ENCODE data around the gene SOHLH1.

SOHLH1 gene

DNA sequence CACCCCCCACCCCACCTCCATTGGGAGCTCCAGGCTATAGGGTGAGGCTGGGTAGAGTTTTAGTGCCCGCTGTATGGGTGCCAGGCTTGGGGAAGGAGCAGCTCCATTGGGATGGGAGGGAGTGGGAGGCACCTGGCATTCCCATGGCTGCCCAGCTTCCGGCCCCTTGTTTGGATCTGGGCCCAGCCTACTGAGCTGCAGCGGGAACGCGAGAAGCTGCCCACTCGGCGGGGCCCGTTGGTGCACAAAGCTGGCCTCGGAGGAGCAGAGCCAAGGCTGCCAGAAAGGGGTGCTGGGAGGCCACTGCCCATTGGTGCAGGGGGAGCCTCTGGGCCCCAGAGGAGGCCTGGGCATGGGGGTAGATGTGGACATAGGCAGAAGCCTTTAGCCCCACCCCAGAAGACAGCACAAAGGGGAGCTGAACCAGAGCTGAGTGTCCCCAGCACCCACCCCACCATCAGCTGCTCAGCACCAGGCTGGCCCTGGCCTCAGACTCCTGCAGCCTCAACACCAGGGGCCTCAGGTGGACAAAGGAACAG, 31.7 kb downstream of the SOHLH1 start:
- Histone ChIP-seq H3K18ac (ENCODE audit: low read length) (no peak overlapping the region), H4K8ac (ENCODE audit: low read depth, low read length) (no peak overlapping the region), H2AFZ (ENCODE audit: insufficient read depth, low read length, poor library complexity) (no peak overlapping the region), H3K23ac (ENCODE audit: low read length) (no peak overlapping the region), H3K27me3 (ENCODE audit: insufficient read depth, low read length) (no peaks in the 10 kb centered on the region), H3K9me3 (ENCODE audit: insufficient read depth, low read depth, low read length) (peaks cover 28% of the 10 kb centered on the region), H2BK5ac (ENCODE audit: low read depth, low read length, poor library complexity) (no peak overlapping the region), H4K12ac (ENCODE audit: low read depth, low read length) (no peak overlapping the region), H3K14ac (ENCODE audit: low read length) (no peak overlapping the region), H3K4me2 (ENCODE audit: low read length) (no peak overlapping the region), H3K4me1 (ENCODE audit: control insufficient read depth in 1 of 2, insufficient read depth in 2 of 2, low read length in 2 of 2) (no peaks in the 10 kb centered on the region), H2BK120ac (ENCODE audit: insufficient read depth, low read length, poor library complexity) (no peak overlapping the region), H2AK5ac (ENCODE audit: low read length) (no peak overlapping the region), H3K79me2 (ENCODE audit: control insufficient read depth, insufficient read depth, low read length, poor library complexity) (no peaks in the 10 kb centered on the region), H3K27ac (ENCODE audit: low read depth, low read length) (no peak overlapping the region), H3K4me3 (ENCODE audit: low read depth, low read length) (no peak overlapping the region), H3K9ac (ENCODE audit: low read length) (no peak overlapping the region), H3K79me1 (ENCODE audit: low read length) (no peaks in the 10 kb centered on the region), H3K36me3 (ENCODE audit: control insufficient read depth in 1 of 2, insufficient read depth in 2 of 2, low read length in 2 of 2) (no peaks in the 10 kb centered on the region), H2BK12ac (ENCODE audit: low read length) (no peak overlapping the region), H4K91ac (ENCODE audit: low read depth, low read length) (no peak overlapping the region), H3K4ac (ENCODE audit: low read depth, low read length) (no peak overlapping the region)
- DNase-seq, result no peak
- whole genome bisulfite sequencing (ENCODE audit: extremely low coverage, insufficient coverage, insufficient read length), result no CpG with 5 or more reads among the region's 9 CpGs

DNA sequence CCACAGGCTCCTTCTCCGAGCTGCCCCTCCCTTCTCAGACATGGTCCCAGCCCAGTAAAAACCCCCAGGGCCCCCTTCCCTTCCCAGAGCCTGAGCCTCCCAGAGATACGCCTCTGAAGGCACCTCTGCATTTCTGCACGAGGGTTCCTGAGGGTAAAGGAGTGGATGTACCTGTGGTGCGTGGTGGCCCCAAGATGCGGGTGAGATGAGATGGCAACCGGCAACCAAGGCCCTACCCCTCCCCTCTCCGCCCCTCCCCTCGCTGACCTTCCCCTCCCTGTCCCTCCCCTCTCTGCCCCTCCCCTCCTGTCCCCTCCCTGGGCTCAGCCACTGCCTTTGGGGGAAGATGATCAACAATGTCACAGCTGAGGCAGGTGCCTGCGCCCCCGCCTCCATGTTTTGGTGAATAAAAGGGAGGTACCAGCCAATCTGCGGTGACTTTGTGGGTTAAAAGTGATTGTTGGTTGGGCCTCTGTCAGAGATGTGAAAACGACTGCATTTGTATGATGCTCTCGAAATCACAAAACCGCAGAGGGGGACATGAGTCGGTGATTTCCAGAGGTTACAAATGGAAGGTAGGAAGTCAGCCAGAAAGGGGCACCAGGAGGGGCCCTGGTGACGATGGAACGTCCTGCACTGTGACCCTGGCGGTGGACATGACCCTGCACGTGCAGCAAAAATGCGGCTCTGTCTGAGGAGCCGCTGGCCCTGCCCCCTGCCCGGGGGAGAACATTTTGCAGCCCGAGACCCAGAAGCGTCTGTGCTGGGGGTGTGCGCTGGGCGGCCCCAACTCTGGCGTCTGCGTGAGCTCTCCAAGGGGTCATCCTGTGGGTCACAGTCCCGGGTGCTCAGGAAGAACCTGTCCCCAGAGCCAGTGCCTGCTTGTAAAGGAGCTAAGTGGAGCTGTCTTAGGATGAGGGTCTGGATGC, 32.5 kb downstream of the SOHLH1 start:
- Histone ChIP-seq H3K27me3 (ENCODE audit: insufficient read depth, low read length) (no peaks in the 10 kb centered on the region), H2AK5ac (ENCODE audit: low read length) (no peak overlapping the region), H3K79me2 (ENCODE audit: control insufficient read depth, insufficient read depth, low read length, poor library complexity) (no peaks in the 10 kb centered on the region), H2BK5ac (ENCODE audit: low read depth, low read length, poor library complexity) (no peak overlapping the region), H3K79me1 (ENCODE audit: low read length) (no peaks in the 10 kb centered on the region), H3K27ac (ENCODE audit: low read depth, low read length) (no peak overlapping the region), H3K23ac (ENCODE audit: low read length) (no peak overlapping the region), H3K9me3 (ENCODE audit: insufficient read depth, low read depth, low read length) (peaks cover 28% of the 10 kb centered on the region), H2AFZ (ENCODE audit: insufficient read depth, low read length, poor library complexity) (no peak overlapping the region), H3K36me3 (ENCODE audit: control insufficient read depth in 1 of 2, insufficient read depth in 2 of 2, low read length in 2 of 2) (no peaks in the 10 kb centered on the region), H3K9ac (ENCODE audit: low read length) (no peak overlapping the region), H3K4me3 (ENCODE audit: low read depth, low read length) (no peak overlapping the region), H4K91ac (ENCODE audit: low read depth, low read length) (no peak overlapping the region), H2BK12ac (ENCODE audit: low read length) (no peak overlapping the region), H4K12ac (ENCODE audit: low read depth, low read length) (no peak overlapping the region), H3K14ac (ENCODE audit: low read length) (no peak overlapping the region), H3K4me1 (ENCODE audit: control insufficient read depth in 1 of 2, insufficient read depth in 2 of 2, low read length in 2 of 2) (no peaks in the 10 kb centered on the region), H4K8ac (ENCODE audit: low read depth, low read length) (no peak overlapping the region), H3K18ac (ENCODE audit: low read length) (no peak overlapping the region), H2BK120ac (ENCODE audit: insufficient read depth, low read length, poor library complexity) (no peak overlapping the region), H3K4me2 (ENCODE audit: low read length) (no peak overlapping the region), H3K4ac (ENCODE audit: low read depth, low read length) (no peak overlapping the region)
- WGBS (ENCODE audit: extremely low coverage, insufficient coverage, insufficient read length), result no CpG with 5 or more reads among the region's 29 CpGs
- DNase-seq, result no peak

DNA sequence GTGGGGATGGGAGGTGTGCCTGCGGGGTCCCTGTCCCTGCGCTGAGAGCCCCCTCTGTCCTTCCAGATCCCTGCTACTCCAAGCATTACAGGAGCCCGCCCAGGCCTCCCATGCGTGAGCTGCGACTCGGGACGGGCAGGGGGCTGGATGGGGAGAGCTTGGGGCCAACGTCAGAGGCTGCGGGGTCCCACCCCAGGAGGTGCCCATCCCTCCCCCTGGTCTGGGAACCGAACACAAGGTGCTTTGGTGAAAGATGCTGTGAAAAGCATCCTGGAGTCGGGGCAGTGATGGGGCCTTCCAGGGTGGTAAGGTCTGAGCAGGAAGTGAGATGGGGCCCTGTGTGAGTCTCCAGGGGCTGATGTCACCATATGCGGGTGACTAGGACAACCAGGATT, 33.5 kb downstream of the SOHLH1 start:
- Histone ChIP-seq H3K18ac (ENCODE audit: low read length) (no peak overlapping the region), H3K4ac (ENCODE audit: low read depth, low read length) (no peak overlapping the region), H4K8ac (ENCODE audit: low read depth, low read length) (no peak overlapping the region), H3K9me3 (ENCODE audit: insufficient read depth, low read depth, low read length) (peaks cover 26% of the 10 kb centered on the region), H3K36me3 (ENCODE audit: control insufficient read depth in 1 of 2, insufficient read depth in 2 of 2, low read length in 2 of 2) (no peaks in the 10 kb centered on the region), H2BK5ac (ENCODE audit: low read depth, low read length, poor library complexity) (no peak overlapping the region), H3K4me2 (ENCODE audit: low read length) (no peak overlapping the region), H4K91ac (ENCODE audit: low read depth, low read length) (no peak overlapping the region), H2BK120ac (ENCODE audit: insufficient read depth, low read length, poor library complexity) (no peak overlapping the region), H4K12ac (ENCODE audit: low read depth, low read length) (no peak overlapping the region), H2AFZ (ENCODE audit: insufficient read depth, low read length, poor library complexity) (no peak overlapping the region), H3K23ac (ENCODE audit: low read length) (no peak overlapping the region), H3K9ac (ENCODE audit: low read length) (no peak overlapping the region), H3K4me1 (ENCODE audit: control insufficient read depth in 1 of 2, insufficient read depth in 2 of 2, low read length in 2 of 2) (no peaks in the 10 kb centered on the region), H3K79me2 (ENCODE audit: control insufficient read depth, insufficient read depth, low read length, poor library complexity) (no peaks in the 10 kb centered on the region), H2AK5ac (ENCODE audit: low read length) (no peak overlapping the region), H3K14ac (ENCODE audit: low read length) (no peak overlapping the region), H3K27ac (ENCODE audit: low read depth, low read length) (no peak overlapping the region), H3K27me3 (ENCODE audit: insufficient read depth, low read length) (no peaks in the 10 kb centered on the region), H3K79me1 (ENCODE audit: low read length) (no peaks in the 10 kb centered on the region), H2BK12ac (ENCODE audit: low read length) (no peak overlapping the region), H3K4me3 (ENCODE audit: low read depth, low read length) (no peak overlapping the region)
- no peak for DNase-seq
- no CpG with 5 or more reads among the region's 12 CpGs for WGBS (ENCODE audit: extremely low coverage, insufficient coverage, insufficient read length)

DNA sequence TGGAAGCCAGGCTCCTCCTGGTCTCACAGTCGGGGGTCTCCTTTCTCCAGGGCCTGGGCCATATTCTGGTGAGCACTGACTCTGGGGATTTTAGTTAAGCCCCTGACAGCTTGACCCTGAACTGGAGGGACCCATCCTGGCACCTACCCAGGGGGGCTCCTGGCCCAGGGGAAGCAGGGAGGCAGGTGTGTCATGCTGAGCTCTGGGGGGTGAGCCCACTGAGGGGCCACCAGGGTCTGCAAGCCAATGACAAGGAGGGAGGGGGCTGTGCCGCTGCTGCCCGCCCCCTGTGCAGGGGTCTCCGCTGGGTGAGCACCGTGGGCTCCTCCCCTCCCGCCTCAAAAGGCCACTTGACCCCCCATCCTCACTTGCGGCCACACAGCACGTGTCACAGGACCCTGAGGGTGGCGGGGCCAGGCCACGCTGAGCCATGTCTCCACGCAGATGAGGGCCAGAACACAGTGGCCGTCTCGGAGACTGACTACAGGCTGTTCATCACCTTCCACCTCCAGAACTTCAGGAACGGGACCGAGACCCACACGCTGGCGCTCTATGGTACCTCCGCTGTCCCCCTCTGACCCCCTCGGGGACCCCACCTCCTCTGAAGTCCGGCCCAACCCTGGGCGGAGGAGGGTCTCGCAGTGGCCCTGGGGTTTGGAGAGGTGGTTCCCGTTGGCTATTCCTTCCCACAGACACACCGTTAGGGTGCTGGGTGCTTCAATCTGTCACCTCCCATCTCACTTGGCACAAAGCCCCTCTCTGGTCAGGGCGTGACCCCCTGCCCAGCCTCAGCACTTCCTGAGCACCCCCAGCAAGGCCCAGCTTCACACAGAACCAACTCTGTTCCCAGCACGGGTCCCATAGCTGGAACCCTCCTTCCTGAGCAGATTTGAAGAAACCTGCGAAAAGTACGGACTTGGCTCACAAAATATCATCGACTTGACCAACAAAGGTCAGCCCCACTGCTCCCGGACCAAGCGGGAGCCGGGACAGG, 34.2 kb downstream of the SOHLH1 start:
- no peaks in the 10 kb centered on the region for H3K36me3 ChIP-seq (ENCODE audit: control insufficient read depth in 1 of 2, insufficient read depth in 2 of 2, low read length in 2 of 2)
- H3K27me3 ChIP-seq (ENCODE audit: insufficient read depth, low read length), result no peaks in the 10 kb centered on the region
- no peak overlapping the region for H3K14ac ChIP-seq (ENCODE audit: low read length)
- H3K23ac ChIP-seq (ENCODE audit: low read length), result no peak overlapping the region
- no peak overlapping the region for H2BK120ac ChIP-seq (ENCODE audit: insufficient read depth, low read length, poor library complexity)
- H4K91ac ChIP-seq (ENCODE audit: low read depth, low read length), result no peak overlapping the region
- H2BK12ac ChIP-seq (ENCODE audit: low read length), result no peak overlapping the region
- no peaks in the 10 kb centered on the region for H3K79me1 ChIP-seq (ENCODE audit: low read length)
- no peak overlapping the region for H3K9ac ChIP-seq (ENCODE audit: low read length)
- H3K4me3 ChIP-seq (ENCODE audit: low read depth, low read length), result no peak overlapping the region
- no peak for DNase-seq
- no peak overlapping the region for H2AK5ac ChIP-seq (ENCODE audit: low read length)
- H3K79me2 ChIP-seq (ENCODE audit: control insufficient read depth, insufficient read depth, low read length, poor library complexity), result no peaks in the 10 kb centered on the region
- H4K8ac ChIP-seq (ENCODE audit: low read depth, low read length), result no peak overlapping the region
- H3K4ac ChIP-seq (ENCODE audit: low read depth, low read length), result no peak overlapping the region
- H3K18ac ChIP-seq (ENCODE audit: low read length), result no peak overlapping the region
- WGBS (ENCODE audit: extremely low coverage, insufficient coverage, insufficient read length), result no CpG with 5 or more reads among the region's 32 CpGs
- no peaks in the 10 kb centered on the region for H3K4me1 ChIP-seq (ENCODE audit: control insufficient read depth in 1 of 2, insufficient read depth in 2 of 2, low read length in 2 of 2)
- H3K4me2 ChIP-seq (ENCODE audit: low read length), result no peak overlapping the region
- H2BK5ac ChIP-seq (ENCODE audit: low read depth, low read length, poor library complexity), result no peak overlapping the region
- H3K27ac ChIP-seq (ENCODE audit: low read depth, low read length), result no peak overlapping the region
- no peak overlapping the region for H2AFZ ChIP-seq (ENCODE audit: insufficient read depth, low read length, poor library complexity)
- H4K12ac ChIP-seq (ENCODE audit: low read depth, low read length), result no peak overlapping the region
- peaks cover 19% of the 10 kb centered on the region for H3K9me3 ChIP-seq (ENCODE audit: insufficient read depth, low read depth, low read length)
